Keratinocyte (primary cell): ENCODE measurements around the gene SP6.

Source experiments
- EZH2 ChIP-seq: IDR thresholded peaks from one replicate; pipeline ENCODE4 v1.6.1; 2012; ENCODE audit warnings: inconsistent platforms, mild to moderate bottlenecking, low read length, moderate library complexity
- TF ChIP-seq, protein P1 (sequence below), 3 experiments: IDR thresholded peaks in 1 of 3; conservative IDR thresholded peaks in 1 of 3; optimal IDR thresholded peaks in 1 of 3; 2 replicates in 2 of 3; 3 replicates in 1 of 3; pipeline versions ENCODE3 to v1.5.1; 2011; ENCODE audit warnings: low read length in 3 of 3, mild to moderate bottlenecking in 3 of 3, moderate library complexity in 2 of 3, control low read depth in 1 of 3, inconsistent platforms in 1 of 3; ENCODE audit not compliant: insufficient read depth in 2 of 3; ENCODE audit errors: extremely low read depth in 1 of 3

DNA sequence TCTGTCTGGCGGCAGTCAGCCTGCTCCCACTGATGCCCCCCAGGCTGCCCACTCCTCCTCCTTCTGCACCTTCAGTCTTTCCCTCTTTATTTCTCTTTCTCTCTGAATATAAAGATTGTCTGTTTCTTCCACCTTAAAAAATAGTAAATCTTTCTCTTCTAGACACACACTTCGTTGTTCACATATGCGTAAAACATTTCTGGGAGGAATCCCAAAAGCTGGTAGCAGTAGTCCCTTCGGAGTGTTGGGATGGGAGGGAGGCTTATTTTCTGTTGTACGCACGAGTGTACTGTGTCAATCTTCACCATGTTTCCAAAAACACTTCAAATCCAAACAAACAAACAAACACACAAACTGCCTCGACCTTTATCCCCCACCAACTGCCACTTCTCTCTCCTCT is 39.3 kb downstream of the SP6 start:
- TF ChIP-seq EZH2: no peak
- TF ChIP-seq, protein P1, sequence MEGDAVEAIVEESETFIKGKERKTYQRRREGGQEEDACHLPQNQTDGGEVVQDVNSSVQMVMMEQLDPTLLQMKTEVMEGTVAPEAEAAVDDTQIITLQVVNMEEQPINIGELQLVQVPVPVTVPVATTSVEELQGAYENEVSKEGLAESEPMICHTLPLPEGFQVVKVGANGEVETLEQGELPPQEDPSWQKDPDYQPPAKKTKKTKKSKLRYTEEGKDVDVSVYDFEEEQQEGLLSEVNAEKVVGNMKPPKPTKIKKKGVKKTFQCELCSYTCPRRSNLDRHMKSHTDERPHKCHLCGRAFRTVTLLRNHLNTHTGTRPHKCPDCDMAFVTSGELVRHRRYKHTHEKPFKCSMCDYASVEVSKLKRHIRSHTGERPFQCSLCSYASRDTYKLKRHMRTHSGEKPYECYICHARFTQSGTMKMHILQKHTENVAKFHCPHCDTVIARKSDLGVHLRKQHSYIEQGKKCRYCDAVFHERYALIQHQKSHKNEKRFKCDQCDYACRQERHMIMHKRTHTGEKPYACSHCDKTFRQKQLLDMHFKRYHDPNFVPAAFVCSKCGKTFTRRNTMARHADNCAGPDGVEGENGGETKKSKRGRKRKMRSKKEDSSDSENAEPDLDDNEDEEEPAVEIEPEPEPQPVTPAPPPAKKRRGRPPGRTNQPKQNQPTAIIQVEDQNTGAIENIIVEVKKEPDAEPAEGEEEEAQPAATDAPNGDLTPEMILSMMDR (optimal IDR thresholded peaks at IDR 0.05 in 1 of 3, IDR thresholded peaks at IDR 0.05 in 1 of 3, conservative IDR thresholded peaks at IDR 0.05 in 1 of 3; ENCODE audit: extremely low read depth in 1 of 3, insufficient read depth in 2 of 3, low read length in 3 of 3): no peak
